SK-N-MC (cell line): ENCODE data around the gene R3HCC1L.

ENCODE experiments used
- EZH2 ChIP-seq: fragments of 200-600 bp; sonication (generic); IDR thresholded peaks from one replicate; pipeline ENCODE4 v1.6.1; 2017; ENCODE audit warnings: antibody characterized with exemption
- POLR2AphosphoS5 ChIP-seq: IDR thresholded peaks from 2 replicates; pipeline ENCODE4 v1.6.1; 2012; ENCODE audit warnings: mild to moderate bottlenecking, low read depth, low read length, borderline replicate concordance

- TF ChIP-seq POLR2AphosphoS5 (no peak), EZH2 (no peak)
Observed at GRCh38 chr10:98248018-98248417, 113.6 kb downstream of the R3HCC1L start.
